A673 (cell line): ENCODE data around the gene RFX2.

ENCODE experiments used
- CTCF ChIP-seq: fragments of 300-800, 200-600 bp; sonication (generic); conservative IDR thresholded peaks from 2 replicates; pipeline ENCODE4 v1.5.1; 2017; ENCODE audit warnings: low read depth, mild to moderate bottlenecking, antibody characterized with exemption, low read length, moderate library complexity, mixed read lengths
- EZH2 ChIP-seq: fragments of 200-600 bp; sonication (generic); IDR thresholded peaks from 2 replicates; pipeline ENCODE4 v1.6.1; 2017; ENCODE audit warnings: borderline replicate concordance, low read depth, mild to moderate bottlenecking, mixed read lengths, antibody characterized with exemption, low read length; ENCODE audit not compliant: poor library complexity, severe bottlenecking

DNA sequence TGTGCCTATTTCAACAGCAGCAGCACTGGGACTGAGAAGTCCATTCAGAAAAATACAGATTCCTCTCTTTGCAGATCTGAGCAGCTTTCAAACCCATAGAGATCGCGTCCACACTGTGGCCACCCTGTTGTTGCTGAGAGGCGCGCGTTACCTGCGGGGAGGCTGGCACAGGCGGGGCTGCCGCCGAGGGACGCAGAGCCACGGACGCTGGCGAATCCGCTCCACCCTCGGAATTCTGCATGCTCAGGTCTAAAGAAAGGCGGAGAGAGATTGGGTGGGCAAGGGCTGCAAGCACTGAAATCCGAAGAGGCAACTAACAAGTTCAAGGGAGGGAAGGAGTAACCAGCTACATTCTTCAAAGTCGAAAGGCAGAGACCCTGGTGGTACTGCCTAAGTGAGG, 63.0 kb downstream of the RFX2 start:
- TF ChIP-seq CTCF (no peak), EZH2 (no peak)
